ENCODE measurements around the gene SYT9. TPM values are rescaled to one million over a fixed set of nuclear protein-coding genes. Genes with fewer than 3 reads are reported as not detected.

SYT9 gene
- total and polyA plus RNA-seq, 8 donors: 0.10 to 0.89 (median 0.31) TPM; not detected in 3

Small RNA genes lying within 50 kb of the gene (small RNA-seq; reads per million reads assigned to genes)
- gene MIR302E: 0 reads per million in 4 donors

Other genes starting within 250 kb of the SYT9 start
- gene ZNF214, start 231.6 kb upstream of the SYT9 start, total RNA-seq: 1 to 10 TPM in 1 of 5 donors, under 1 TPM in 2, not detected in 2; 0.58 to 4.0 (median 0.87) TPM
- under 1 TPM; 0.37 to 0.63 (median 0.61) TPM for gene ZNF214, start 231.6 kb upstream of the SYT9 start, polyA plus RNA-seq
- gene NLRP14, start 231.4 kb upstream of the SYT9 start, total RNA-seq: under 1 TPM in 1 of 5 donors, not detected in 4; 0.18 TPM
- gene NLRP14, start 231.4 kb upstream of the SYT9 start, polyA plus RNA-seq: not detected
- 1 to 10 TPM in 1 of 5 donors, under 1 TPM in 1, not detected in 3; 0.18 to 7.6 TPM for gene RBMXL2, start 162.9 kb upstream of the SYT9 start, total RNA-seq
- not detected for gene RBMXL2, start 162.9 kb upstream of the SYT9 start, polyA plus RNA-seq
- 10 to 100 TPM in 2 of 5 donors, not detected in 3; 11.4 to 14.9 TPM for gene OLFML1, start 233.6 kb downstream of the SYT9 start, total RNA-seq
- 1 to 10 TPM in 2 of 3 donors, under 1 TPM in 1; 0.90 to 2.6 (median 2.4) TPM for gene OLFML1, start 233.6 kb downstream of the SYT9 start, polyA plus RNA-seq

All from stomach (tissue), 8 donors.